ENCODE results near the gene FAM193A. TPM values are rescaled to one million over a fixed set of nuclear protein-coding genes. Genes with fewer than 3 reads are reported as not detected.

The FAM193A gene
- total and polyA plus RNA-seq, 2 donors (not counting 1 experiment from before 2014, with no cell fraction given) = 16.0 to 62.7 TPM

GRCh38 chr4:2492970-2493369, 43.5 kb upstream of the FAM193A start:
- POLR2A ChIA-PET = interaction anchor here (0.7 kb wide), 1 partner anchor 396 kb away, joined by 6 read pairs; no protein-coding TSS in a partner anchor
- H3K27ac Mint-ChIP-seq = peak overlapping the region; percentile 50
- 100% methylated on average over 1 of the region's 1 CpG for WGBS (ENCODE audit: insufficient coverage)

More at GRCh38 chr4:2492970-2493369, 43.5 kb upstream of the FAM193A start:
- Histone ChIP-seq H3K27ac (ENCODE audit: low read length in 2 of 2) (no peak overlapping the region), H3K9me3 (ENCODE audit: control extremely low read depth in 1 of 3, control insufficient read depth in 2 of 3, insufficient read depth in 1 of 3, low read length in 2 of 3) (no peaks in the 10 kb centered on the region), H3K27me3 (replicated peaks in 1 of 4; ENCODE audit: control extremely low read depth in 1 of 4, control insufficient read depth in 3 of 4, insufficient read depth in 4 of 4, low read length in 3 of 4) (no peaks in the 10 kb centered on the region), H3K4me1 (ENCODE audit: control insufficient read depth in 2 of 2, insufficient read depth in 2 of 2, low read length in 2 of 2) (peaks cover 18 to 37% of the 10 kb centered on the region in 2 donors), H3K9ac (ENCODE audit: low read length) (no peak overlapping the region), H3K36me3 (replicated peaks in 1 of 2; ENCODE audit: control extremely low read depth in 1 of 2, control insufficient read depth in 1 of 2, extremely low read depth in 1 of 2, insufficient read depth in 2 of 2, low read length in 1 of 2) (peaks cover 5 to 65% of the 10 kb centered on the region in 2 experiments), H4K20me1 (ENCODE audit: control insufficient read depth, insufficient read depth, low read length, poor library complexity, severe bottlenecking) (peaks cover 87% of the 10 kb centered on the region), H2AFZ (ENCODE audit: insufficient read depth, low read depth, low read length, poor library complexity, severe bottlenecking) (no peak overlapping the region), H3K4me2 (replicated peaks; ENCODE audit: low read depth, low read length, poor library complexity, severe bottlenecking) (no peak overlapping the region), H3K4me3 (ENCODE audit: control extremely low read depth in 1 of 5, extremely low read depth in 1 of 5, insufficient read depth in 1 of 5, low read depth in 2 of 5, low read length in 4 of 5) (no peak overlapping the region), H3K79me2 (ENCODE audit: control insufficient read depth, insufficient read depth, low read length) (peaks cover 86% of the 10 kb centered on the region)
- H3K27me3 Mint-ChIP-seq = no peaks in the 10 kb centered on the region
- H3K9me3 Mint-ChIP-seq (ENCODE audit: insufficient read depth) = no peaks in the 10 kb centered on the region
- peaks cover 57% of the 10 kb centered on the region for H3K4me1 Mint-ChIP-seq
- CTCF ChIA-PET = interaction anchor here (1.2 kb wide), 1 partner anchor 24 kb away, joined by 3 read pairs; the partner anchor contains the start of gene RNF4
- H3K4me3 Mint-ChIP-seq = no peak overlapping the region
- TF ChIP-seq CTCF (IDR thresholded peaks at IDR 0.05) (no peak), EZH2 (IDR thresholded peaks at IDR 0.05; ENCODE audit: borderline replicate concordance, insufficient read depth, low read depth, low read length, poor library complexity, severe bottlenecking) (no peak)
- intact Hi-C loops (cut with micrococcal nuclease) = no loop called here
- ATAC-seq (ENCODE audit: low read depth) = no peak
- DNase-seq = no peak

All from B cell (primary cell).